Lower leg skin (tissue), 4 donors: ENCODE results near the gene CAPN1. TPM values are rescaled to one million over a fixed set of nuclear protein-coding genes. Genes with fewer than 3 reads are reported as not detected.
"Not testable (repeated sequence)": the region's sequence is repeated elsewhere in the genome, so short reads cannot be mapped to it uniquely, and the experiment has no call there.

Source experiments
- DNase-seq, 2 donors: peaks; one replicate each; pipeline ENCODE4 v3.0.0-alpha.2; 2019; ENCODE audit warnings: low spot score in 2 of 2
- H3K4me3 ChIP-seq: fragments of 200-600 bp; sonication (generic); 2 replicates; pipeline ENCODE4 v1.5.1; 2017; ENCODE audit warnings: mild to moderate bottlenecking, low read depth; ENCODE audit not compliant: poor library complexity, severe bottlenecking
- POLR2A ChIP-seq, 2 donors: fragments of 450-650 bp; IDR thresholded peaks; one replicate each; pipeline ENCODE4 v1.6.1; 2016 to 2017; ENCODE audit warnings: antibody characterized with exemption in 2 of 2, mild to moderate bottlenecking in 1 of 2, moderate library complexity in 1 of 2
- WGBS, 2 donors: methylation state at CpG; one replicate each; pipeline ENCODE4 v1.1.5; 2018; 5-methylcytosine and 5-hydroxymethylcytosine counted together
- intact Hi-C: fragments of 100-400 bp; cut with DNase I; formaldehyde crosslinking; loops from one replicate; pipeline ENCODE4 v1.15.0; 2023; ENCODE audit warnings: low total_unique reads
- total RNA-seq, 4 donors: library from RNA; depleted of rRNA; stranded (reverse); fragments of >200 nt; gene quantifications; one replicate each; pipeline ENCODE4 v1.1.0, GENCODE V29; 2016
- TF ChIP-seq, protein P1 (sequence below), 3 donors: fragments of 450-650 bp; IDR thresholded peaks; one replicate each; pipeline ENCODE4 v1.5.1; 2016; ENCODE audit warnings: antibody characterized with exemption in 3 of 3, mild to moderate bottlenecking in 3 of 3, moderate library complexity in 2 of 3

The CAPN1 gene
- total RNA-seq, 4 donors from 2014 or later, result 284 to 464 (median 363) TPM

- intact Hi-C loops, result no loop called here
- WGBS, 2 donors, result 63 to 71% methylated on average over 5 of the region's 5 CpGs
- DNase-seq, result no peak
- TF ChIP-seq POLR2A (IDR thresholded peaks at IDR 0.05), result no peak
- TF ChIP-seq, protein P1, sequence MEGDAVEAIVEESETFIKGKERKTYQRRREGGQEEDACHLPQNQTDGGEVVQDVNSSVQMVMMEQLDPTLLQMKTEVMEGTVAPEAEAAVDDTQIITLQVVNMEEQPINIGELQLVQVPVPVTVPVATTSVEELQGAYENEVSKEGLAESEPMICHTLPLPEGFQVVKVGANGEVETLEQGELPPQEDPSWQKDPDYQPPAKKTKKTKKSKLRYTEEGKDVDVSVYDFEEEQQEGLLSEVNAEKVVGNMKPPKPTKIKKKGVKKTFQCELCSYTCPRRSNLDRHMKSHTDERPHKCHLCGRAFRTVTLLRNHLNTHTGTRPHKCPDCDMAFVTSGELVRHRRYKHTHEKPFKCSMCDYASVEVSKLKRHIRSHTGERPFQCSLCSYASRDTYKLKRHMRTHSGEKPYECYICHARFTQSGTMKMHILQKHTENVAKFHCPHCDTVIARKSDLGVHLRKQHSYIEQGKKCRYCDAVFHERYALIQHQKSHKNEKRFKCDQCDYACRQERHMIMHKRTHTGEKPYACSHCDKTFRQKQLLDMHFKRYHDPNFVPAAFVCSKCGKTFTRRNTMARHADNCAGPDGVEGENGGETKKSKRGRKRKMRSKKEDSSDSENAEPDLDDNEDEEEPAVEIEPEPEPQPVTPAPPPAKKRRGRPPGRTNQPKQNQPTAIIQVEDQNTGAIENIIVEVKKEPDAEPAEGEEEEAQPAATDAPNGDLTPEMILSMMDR (IDR thresholded peaks at IDR 0.05), result no peak
- no peak overlapping the region for H3K4me3 ChIP-seq
Observed at GRCh38 chr11:65148657-65149056, 33.1 kb upstream of the CAPN1 start.

DNA sequence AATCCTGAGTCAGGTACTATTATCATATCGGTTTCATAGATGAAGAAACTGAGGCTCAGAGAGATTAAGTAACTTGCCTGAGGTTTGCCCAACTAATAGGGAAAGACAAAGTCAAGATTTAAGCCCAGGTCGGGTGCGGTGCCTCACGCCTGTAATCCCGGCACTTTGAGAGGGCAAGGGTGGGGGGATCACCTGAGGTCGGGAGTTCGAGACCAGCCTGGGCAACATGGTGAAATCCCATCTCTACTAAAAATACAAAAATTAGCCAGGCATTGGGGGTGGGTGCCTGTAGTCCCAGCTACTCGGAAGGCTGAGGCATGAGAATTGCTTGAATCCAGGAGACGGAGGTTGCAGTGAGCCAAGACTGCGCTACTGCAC, 31.6 kb upstream of the CAPN1 start:
- 75% methylated on average over 10 of the region's 10 CpGs for WGBS, 2 donors
- intact Hi-C loops, H3K4me3 ChIP-seq, DNase-seq: not testable (repeated sequence)

DNA sequence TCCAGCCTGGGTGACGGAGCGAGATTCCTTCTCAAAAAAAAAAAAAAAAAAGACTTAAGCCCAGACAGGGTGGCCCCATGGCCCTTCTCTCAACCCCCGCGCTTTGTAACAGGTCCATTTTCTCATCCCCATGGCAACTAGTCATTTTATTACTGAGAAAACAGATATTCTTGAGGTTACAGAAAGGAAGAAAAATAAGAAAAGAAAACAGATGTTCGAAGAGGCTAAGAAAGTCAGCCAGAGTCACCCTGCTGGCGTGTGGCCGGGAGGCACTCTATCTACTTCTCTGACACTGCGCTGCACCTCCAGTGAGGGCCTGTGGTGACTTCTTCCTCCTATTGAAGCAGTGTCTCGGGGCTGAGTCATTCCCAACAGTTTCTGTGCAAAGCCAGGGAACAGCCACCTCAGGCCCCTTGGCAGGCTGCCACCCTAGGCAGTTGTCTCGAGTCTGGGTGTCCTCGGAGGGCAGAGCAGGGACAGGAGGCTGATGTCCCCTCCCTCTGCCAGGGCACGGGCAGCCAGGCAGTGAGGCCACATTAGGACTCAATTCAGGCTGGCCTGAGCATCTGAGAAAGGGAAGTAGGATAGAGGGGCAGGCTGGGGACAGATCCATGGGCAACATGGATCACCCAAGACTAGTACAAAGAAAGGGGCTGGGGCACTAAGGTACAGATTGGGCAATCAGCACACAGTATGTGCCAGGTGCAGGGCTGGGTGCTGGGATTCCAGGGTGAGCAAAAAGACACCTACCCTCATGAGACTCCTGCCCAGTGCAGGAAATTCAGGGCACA, 31.0 kb upstream of the CAPN1 start:
- WGBS, 2 donors, result 23 to 24% methylated on average over 12 of the region's 12 CpGs
- TF ChIP-seq, protein P1 (IDR thresholded peaks at IDR 0.05), result no peak
- no peak for TF ChIP-seq POLR2A (IDR thresholded peaks at IDR 0.05)
- DNase-seq, result peak; percentile 81 to 96
- H3K4me3 ChIP-seq, result no peak overlapping the region
- intact Hi-C loops, result no loop called here

DNA sequence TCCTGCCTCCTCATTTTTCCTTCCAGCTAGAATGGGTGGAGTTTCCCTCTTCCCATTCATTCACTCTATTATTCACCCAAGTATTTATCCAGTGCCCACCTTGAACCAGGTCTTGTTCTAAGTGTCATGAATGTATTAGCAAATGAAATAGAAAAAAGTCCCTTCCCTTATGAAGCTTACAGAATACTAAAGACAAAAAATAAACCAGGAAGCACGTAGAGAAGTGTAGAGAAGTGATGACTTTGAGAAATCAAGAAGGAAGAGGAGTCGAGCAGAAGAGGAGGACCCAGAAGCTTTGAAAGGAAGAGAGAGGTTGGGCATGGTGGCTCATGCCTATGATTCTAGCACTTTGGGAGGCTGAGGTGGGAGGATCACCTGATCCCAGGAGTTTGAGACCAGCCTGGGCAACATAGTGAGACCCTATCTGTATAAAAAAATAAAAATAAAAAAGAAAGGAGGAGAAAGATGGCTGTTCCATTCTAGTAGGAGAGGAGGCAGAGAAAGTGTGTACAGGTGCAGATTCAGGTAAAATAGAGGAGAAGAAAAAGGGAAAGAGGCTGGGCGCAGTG, 30.3 kb upstream of the CAPN1 start:
- intact Hi-C loops, result no loop called here
- TF ChIP-seq POLR2A (IDR thresholded peaks at IDR 0.05), result no peak
- TF ChIP-seq, protein P1 (IDR thresholded peaks at IDR 0.05), result no peak
- no peak for DNase-seq
- 70 to 72% methylated on average over 3 of the region's 3 CpGs for WGBS, 2 donors
- no peak overlapping the region for H3K4me3 ChIP-seq

DNA sequence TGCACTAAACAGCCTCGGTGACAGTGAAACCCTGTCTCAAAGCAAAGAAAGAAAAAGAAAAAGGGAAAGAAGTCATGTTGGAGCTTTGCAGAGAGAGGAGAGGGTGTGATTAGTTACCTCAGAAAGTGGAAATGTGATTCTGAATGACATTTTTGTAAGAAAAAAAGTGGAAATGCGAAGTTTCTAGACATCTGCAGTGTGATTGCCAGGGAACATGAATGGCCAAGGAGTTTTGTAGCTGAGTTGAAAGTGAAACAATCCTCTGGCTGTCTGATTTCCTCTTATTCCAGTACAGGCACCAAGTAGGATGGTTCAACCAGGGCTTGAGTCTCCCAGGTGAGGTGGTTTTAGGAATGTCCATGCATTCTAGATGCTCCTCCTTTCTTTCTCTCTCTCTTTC, 29.6 kb upstream of the CAPN1 start:
- 64 to 68% methylated on average over 2 of the region's 2 CpGs for WGBS, 2 donors
- TF ChIP-seq, protein P1 (IDR thresholded peaks at IDR 0.05), result no peak
- no peak for TF ChIP-seq POLR2A (IDR thresholded peaks at IDR 0.05)
- H3K4me3 ChIP-seq, result no peak overlapping the region
- intact Hi-C loops, result no loop called here
- DNase-seq, result no peak

DNA sequence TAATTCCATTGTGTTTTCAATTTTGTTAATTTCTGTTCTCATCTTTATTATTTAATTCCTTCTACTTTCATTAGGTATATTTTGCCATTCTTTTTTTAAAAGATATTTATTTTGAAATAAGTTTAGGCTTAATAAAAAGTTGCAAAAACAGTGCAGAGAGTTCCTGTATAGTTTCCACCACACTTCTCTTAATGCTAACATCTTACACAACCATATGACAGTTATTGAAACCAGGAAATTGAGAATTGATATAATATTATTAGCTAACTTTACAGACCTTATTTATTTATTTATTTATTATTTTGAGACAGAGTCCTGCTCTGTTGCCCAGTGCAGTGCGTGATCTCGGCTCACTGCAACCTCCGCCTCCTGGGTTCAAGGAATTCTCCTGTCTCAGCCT, 25.5 kb upstream of the CAPN1 start:
- DNase-seq, result no peak
- H3K4me3 ChIP-seq, result no peak overlapping the region
- WGBS, 2 donors, result 98% methylated on average over 3 of the region's 3 CpGs
- TF ChIP-seq, protein P1 (IDR thresholded peaks at IDR 0.05), result no peak
- no peak for TF ChIP-seq POLR2A (IDR thresholded peaks at IDR 0.05)
- intact Hi-C loops, result no loop called here
